ENCODE results near the gene PALB2.

PALB2 gene

DNA sequence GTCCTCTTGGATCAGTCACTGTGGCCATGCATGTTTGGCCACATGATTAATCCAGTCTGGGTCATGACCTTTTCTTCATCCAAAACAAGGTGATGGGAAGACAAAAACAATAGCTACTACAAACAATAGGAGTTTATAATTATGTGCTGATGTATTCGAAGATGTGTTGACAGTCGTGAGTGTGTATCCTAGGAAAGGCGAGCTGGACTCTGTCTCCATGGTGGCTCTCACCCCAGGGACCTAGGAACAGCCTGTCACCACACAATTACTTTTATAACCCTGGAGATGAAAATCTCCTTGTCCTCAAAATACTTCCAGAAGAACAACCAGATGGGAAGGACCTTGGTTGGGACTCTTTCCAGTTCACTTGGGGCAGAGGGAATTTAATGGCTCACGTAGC, 27.8 kb upstream of the PALB2 start:
- no peak overlapping the region for H3K27ac ChIP-seq
- ChIA-PET CTCF (interaction anchor here (0.6 to 2.1 kb wide), 2 partner anchors 9 to 117 kb away, joined by 3 to 5 read pairs; partner anchors contain the start of gene PLK1), POLR2A (ENCODE audit: low non-redundant PET) (no interaction called here)
- DNase-seq (ENCODE audit: low spot score), result no peak
- TF ChIP-seq, protein P1, sequence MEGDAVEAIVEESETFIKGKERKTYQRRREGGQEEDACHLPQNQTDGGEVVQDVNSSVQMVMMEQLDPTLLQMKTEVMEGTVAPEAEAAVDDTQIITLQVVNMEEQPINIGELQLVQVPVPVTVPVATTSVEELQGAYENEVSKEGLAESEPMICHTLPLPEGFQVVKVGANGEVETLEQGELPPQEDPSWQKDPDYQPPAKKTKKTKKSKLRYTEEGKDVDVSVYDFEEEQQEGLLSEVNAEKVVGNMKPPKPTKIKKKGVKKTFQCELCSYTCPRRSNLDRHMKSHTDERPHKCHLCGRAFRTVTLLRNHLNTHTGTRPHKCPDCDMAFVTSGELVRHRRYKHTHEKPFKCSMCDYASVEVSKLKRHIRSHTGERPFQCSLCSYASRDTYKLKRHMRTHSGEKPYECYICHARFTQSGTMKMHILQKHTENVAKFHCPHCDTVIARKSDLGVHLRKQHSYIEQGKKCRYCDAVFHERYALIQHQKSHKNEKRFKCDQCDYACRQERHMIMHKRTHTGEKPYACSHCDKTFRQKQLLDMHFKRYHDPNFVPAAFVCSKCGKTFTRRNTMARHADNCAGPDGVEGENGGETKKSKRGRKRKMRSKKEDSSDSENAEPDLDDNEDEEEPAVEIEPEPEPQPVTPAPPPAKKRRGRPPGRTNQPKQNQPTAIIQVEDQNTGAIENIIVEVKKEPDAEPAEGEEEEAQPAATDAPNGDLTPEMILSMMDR (conservative IDR thresholded peaks at IDR 0.05; ENCODE audit: low read depth), result no peak

- TF ChIP-seq, protein P1 (conservative IDR thresholded peaks at IDR 0.05; ENCODE audit: low read depth), result no peak
- ChIA-PET CTCF (interaction anchor here (0.6 to 2.1 kb wide), 3 partner anchors 10 to 116 kb away, joined by 3 to 5 read pairs (median 3); partner anchors contain the start of gene PLK1), POLR2A (ENCODE audit: low non-redundant PET) (no interaction called here)
- no peak overlapping the region for H3K27ac ChIP-seq
- DNase-seq (ENCODE audit: low spot score), result no peak
These were observed 27.1 kb upstream of the PALB2 start for GRCh38 chr16:23668225-23668624.

- DNase-seq (ENCODE audit: low spot score), result no peak
- POLR2A ChIA-PET (ENCODE audit: low non-redundant PET), result interaction anchor here (0.5 kb wide), 1 partner anchor 25 kb away, joined by 3 read pairs; no protein-coding TSS in a partner anchor
- TF ChIP-seq, protein P1 (conservative IDR thresholded peaks at IDR 0.05; ENCODE audit: low read depth), result no peak
- no peak overlapping the region for H3K27ac ChIP-seq
- CTCF ChIA-PET, result interaction anchor here (2.1 kb wide), 1 partner anchor 11 kb away, joined by 5 read pairs; the partner anchor contains the start of gene PLK1
These were observed 26.2 kb upstream of the PALB2 start for GRCh38 chr16:23667355-23667659.

DNA sequence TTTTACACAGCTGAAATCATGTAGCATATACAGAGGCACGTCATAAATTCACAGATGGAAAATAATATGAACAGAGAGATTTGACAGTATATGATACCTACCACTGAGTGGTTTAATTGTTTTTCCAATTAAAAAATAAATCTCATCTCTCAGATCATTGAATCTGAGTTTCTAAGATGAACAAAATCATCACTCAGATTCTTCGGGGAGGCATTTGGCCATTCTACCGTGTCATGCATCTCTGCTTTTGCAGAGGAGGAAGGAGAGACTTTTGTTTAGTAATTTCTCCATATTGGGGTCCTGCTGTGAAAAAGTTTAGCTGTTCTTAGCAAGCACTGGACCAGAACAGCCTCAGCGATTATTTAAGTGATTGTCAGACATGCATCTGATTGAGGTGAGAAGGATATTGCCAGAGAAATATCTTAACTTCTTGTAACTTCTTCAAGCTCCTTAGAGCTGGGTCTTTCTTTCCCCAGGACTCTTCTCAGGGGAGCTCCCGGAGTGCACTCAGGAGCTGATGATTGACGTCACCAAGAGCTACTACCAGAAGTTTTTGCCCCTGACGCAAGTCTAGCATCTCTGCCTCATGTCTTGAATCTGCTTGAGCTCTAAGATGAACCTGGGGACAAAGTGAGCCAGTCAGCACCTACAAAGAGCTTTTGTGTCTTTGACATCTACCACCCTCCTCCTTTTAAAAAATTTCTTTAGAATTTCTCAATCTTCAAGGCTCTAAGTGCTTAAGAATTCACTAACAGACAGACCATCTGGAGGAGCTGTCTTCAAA, 25.7 kb upstream of the PALB2 start:
- DNase-seq (ENCODE audit: low spot score), result no peak
- TF ChIP-seq, protein P1 (conservative IDR thresholded peaks at IDR 0.05; ENCODE audit: low read depth), result no peak
- CTCF ChIA-PET, result interaction anchor here (2.1 kb wide), 1 partner anchor 12 kb away, joined by 5 read pairs; the partner anchor contains the start of gene PLK1
- POLR2A ChIA-PET (ENCODE audit: low non-redundant PET), result no interaction called here
- no peak overlapping the region for H3K27ac ChIP-seq

DNA sequence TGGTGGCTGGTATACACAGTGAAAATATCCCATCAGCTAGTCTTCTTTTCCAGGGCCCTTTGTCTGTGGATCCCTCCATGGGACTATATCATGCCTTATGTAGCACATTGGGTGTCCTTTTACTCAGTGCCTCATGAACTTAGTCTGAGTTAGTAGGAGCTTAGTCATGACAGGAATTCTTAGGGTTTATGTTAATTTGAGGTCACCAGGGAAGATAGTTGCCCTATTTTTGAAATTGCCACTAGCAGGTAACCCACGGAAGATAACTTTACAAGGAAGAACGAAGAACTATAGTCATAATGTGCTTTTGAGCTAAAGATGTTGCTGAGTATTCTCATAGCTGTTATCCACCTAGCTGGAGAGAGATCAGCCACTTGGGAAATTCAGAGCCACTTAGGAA, 22.8 kb upstream of the PALB2 start:
- ChIA-PET CTCF (interaction anchor here (0.6 to 0.7 kb wide), 2 partner anchors 34 to 1704 kb away, joined by 3 to 4 read pairs; no protein-coding TSS in a partner anchor), POLR2A (ENCODE audit: low non-redundant PET) (no interaction called here)
- TF ChIP-seq, protein P1 (conservative IDR thresholded peaks at IDR 0.05; ENCODE audit: low read depth), result no peak
- no peak overlapping the region for H3K27ac ChIP-seq
- DNase-seq (ENCODE audit: low spot score), result no peak

DNA sequence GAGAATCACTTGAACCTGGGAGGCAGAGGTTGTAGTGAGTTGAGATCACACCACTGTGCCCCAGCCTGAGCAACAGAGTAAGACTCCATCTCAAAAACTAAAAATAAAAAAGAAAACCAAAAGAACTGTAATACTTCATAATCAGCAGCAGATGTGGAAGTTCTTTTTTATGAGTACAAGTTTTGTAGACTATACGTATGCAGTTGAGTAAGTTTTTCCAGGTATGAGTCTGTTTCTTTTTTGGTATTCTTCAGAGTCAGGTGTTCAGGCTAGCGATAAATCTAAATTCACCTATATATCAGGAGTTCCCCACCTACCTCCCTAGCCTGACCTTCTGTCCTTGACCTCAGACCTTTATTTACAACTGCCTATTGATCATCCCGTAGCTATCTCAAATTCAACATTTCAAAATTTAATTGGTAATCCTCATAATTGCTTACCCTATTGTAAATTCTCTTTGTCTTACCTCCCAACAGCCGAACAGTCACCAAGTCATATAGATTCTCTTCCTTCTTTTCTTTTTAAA, 10.9 kb upstream of the PALB2 start:
- POLR2A ChIA-PET (ENCODE audit: low non-redundant PET), result no interaction called here

More for the DNA sequence above, 10.9 kb upstream of the PALB2 start:
- CTCF ChIA-PET, result interaction anchor here (0.6 kb wide), 1 partner anchor 1373 kb away, joined by 5 read pairs; no protein-coding TSS in a partner anchor
- no peak overlapping the region for H3K27ac ChIP-seq
- TF ChIP-seq, protein P1 (conservative IDR thresholded peaks at IDR 0.05; ENCODE audit: low read depth), result no peak
- DNase-seq (ENCODE audit: low spot score), result no peak

Measured in RWPE1 (cell line).